HG03103 (cell line): ENCODE measurements around the gene HNRNPM.
"Not testable (repeated sequence)": the region's sequence is repeated elsewhere in the genome, so short reads cannot be mapped to it uniquely, and the experiment has no call there.

ENCODE experiments used
- ATAC-seq: cut with Tn5 transposase; IDR thresholded peaks from one replicate; pipeline ENCODE4 v1.9.1; 2021; ENCODE audit warnings: low read depth; ENCODE audit not compliant: unreplicated experiment

Gene HNRNPM

GRCh38 chr19:8425331-8425730, 19.4 kb upstream of the HNRNPM start:
- ATAC-seq, result not testable (repeated sequence)

DNA sequence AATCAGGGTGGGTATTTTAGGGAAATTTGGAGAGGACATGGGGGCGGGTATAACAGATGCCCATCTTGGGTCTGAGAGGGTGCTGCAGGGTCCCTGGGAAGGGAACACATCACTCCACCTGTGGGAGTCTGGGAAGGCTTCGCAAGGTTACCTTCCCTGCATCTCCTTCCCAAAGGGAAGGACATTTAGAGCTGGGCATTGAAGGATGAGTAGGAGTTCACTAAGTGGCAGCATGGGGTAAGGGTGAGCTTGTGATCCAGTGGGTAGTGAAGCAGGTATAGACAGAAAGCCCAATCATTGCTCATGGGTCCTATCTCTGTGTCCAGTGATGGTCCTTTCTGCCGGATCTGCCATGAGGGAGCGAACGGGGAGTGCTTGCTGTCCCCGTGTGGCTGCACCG, 18.5 kb upstream of the HNRNPM start:
- ATAC-seq, result no peak

- no peak for ATAC-seq
Observed at GRCh38 chr19:8429044-8429443, 15.7 kb upstream of the HNRNPM start.

DNA sequence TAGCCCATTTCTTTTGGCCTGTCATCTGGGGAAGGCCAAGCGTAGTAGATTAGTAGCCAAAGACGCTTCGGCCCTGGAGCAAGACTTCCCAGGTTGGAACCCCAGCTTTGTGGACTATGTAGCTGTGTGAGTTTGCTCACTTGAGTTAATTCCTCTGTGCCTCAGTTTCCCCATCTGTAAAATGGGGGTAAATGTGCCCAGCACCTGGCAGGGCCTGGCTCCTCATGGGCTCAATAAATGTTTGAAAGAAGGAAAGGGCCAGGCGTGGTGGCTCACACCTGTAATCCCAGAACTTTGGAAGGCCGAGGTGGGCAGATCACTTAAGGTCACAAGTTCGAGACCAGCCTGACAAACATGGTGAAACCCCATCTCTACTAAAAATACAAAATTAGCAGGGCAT, 14.9 kb upstream of the HNRNPM start:
- ATAC-seq, result no peak

DNA sequence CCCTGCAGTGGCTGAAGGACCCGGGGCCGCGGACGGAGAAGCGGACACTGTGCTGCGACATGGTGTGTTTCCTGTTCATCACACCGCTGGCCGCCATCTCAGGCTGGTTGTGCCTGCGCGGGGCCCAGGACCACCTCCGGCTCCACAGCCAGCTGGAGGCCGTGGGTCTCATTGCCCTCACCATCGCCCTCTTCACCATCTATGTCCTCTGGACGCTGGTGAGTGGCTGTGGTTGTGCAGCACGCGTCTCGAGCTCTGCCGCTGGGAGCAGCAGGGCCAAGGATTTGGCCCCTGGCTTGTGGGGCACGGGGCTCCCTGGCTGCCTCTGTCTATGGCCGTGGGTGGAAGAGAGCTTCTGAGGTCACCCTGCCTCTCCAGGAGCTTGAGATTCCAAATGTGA, 14.1 kb upstream of the HNRNPM start:
- ATAC-seq, result no peak

- no peak for ATAC-seq
Observed at GRCh38 chr19:8438236-8438635, 6.5 kb upstream of the HNRNPM start.

GRCh38 chr19:8441725-8442544, 2.8 kb upstream of the HNRNPM start:
- no peak for ATAC-seq

GRCh38 chr19:8444140-8444676, 567 bp upstream of the HNRNPM start:
- ATAC-seq, result not testable (repeated sequence)

DNA sequence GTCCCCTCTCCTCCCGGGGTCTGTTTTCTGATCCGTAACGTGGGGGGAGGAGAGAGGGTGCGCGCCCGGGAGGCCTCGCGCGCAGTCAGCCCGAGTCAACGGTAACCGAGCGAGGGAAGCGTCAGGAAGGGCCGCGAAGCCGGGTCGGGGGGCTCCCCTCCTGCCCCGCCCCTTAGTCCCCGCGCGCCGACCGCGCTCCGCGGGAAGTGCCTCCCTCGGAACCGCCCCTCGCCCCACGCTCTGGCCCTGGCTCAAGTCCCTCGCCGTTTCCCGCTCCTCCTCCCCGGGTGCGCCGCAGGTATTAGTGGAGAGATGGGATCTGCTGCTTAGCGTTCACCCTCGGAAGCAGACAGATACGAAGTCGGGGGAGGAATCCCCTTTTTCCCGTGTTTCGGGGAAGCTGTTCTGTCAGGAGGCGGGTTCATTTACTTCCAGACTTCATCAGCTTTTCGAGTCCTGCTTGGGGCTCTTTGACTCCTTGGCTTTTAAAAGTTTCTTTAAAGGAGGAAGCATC, 770 bp downstream of the HNRNPM start:
- ATAC-seq, result no peak

GRCh38 chr19:8446061-8446709, 1.4 kb downstream of the HNRNPM start:
- ATAC-seq, result no peak

- ATAC-seq, result no peak
Observed at GRCh38 chr19:8449830-8450229, 5.1 kb downstream of the HNRNPM start.

DNA sequence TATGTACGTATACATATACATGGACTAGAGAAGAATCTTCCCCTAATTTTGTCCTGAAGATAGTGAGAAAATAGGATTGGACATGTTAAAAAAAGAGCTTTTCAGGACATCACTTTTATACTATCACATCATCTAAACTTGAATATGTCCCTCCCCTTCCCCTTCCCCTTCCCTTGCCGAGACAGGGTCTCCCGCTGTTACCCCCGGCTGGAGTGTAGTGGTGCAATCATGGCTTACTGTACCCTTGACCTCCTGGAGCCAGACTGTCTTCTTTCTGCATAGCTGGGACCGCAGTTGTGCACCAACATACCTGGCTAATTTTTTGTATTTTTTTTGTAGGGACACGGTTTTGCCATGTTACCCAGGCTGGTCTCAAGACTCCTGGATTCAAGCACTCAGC, 6.6 kb downstream of the HNRNPM start:
- ATAC-seq, result no peak

- ATAC-seq, result no peak
Observed at GRCh38 chr19:8451885-8452284, 7.1 kb downstream of the HNRNPM start.

GRCh38 chr19:8452446-8453123, 7.8 kb downstream of the HNRNPM start:
- ATAC-seq, result no peak

- ATAC-seq, result no peak
Observed at GRCh38 chr19:8453616-8454015, 8.8 kb downstream of the HNRNPM start.

GRCh38 chr19:8454218-8454617, 9.4 kb downstream of the HNRNPM start:
- no peak for ATAC-seq

- ATAC-seq, result no peak
Observed at GRCh38 chr19:8455018-8455417, 10.2 kb downstream of the HNRNPM start.

GRCh38 chr19:8456064-8456463, 11.3 kb downstream of the HNRNPM start:
- no peak for ATAC-seq

DNA sequence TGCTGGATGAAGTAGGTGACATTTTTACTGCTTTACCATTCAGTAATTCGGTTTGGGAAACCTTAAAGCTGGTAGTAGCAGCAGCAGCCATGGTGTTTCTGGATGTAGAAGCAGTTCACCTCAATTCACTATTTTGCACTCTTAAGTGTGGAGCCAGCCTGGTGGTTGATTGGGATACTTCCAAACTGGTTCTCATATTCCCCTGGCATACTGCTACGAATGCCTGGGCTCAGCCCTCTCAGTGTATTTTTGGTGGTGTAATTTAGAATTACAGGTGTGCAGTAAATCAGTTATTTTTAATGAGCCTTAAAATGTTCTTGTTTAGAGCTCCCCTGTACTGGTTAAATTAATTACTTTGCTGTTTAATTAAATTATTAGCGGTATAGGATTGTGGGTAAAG, 12.4 kb downstream of the HNRNPM start:
- ATAC-seq, result no peak

- ATAC-seq, result no peak
Observed at GRCh38 chr19:8457827-8458226, 13.1 kb downstream of the HNRNPM start.

GRCh38 chr19:8458380-8458779, 13.6 kb downstream of the HNRNPM start:
- no peak for ATAC-seq
